HG02642 (cell line): Measurements from ENCODE around the gene MAP3K1.
"Not testable (repeated sequence)": the region's sequence is repeated elsewhere in the genome, so short reads cannot be mapped to it uniquely, and the experiment has no call there.

Experiments
- ATAC-seq: cut with Tn5 transposase; IDR thresholded peaks from one replicate; pipeline ENCODE4 v1.9.1; 2021; ENCODE audit warnings: mild to moderate bottlenecking; ENCODE audit not compliant: unreplicated experiment, poor library complexity

MAP3K1 gene

GRCh38 chr5:56814963-56815657, at the start of gene MAP3K1:
Gene MAP3K1 (plus strand): TSS chr5:56815549. CDS start chr5:56815574, 25 bp downstream.
- ATAC-seq = peak; percentile 69

GRCh38 chr5:56766926-56767325, 48.4 kb upstream of the MAP3K1 start:
- no peak for ATAC-seq

- no peak for ATAC-seq
Measured at GRCh38 chr5:56769875-56770604, 45.3 kb upstream of the MAP3K1 start.

- ATAC-seq = no peak
Measured at GRCh38 chr5:56772767-56773166, 42.6 kb upstream of the MAP3K1 start.

- ATAC-seq = no peak
Measured at GRCh38 chr5:56774957-56775356, 40.4 kb upstream of the MAP3K1 start.

- not testable (repeated sequence) for ATAC-seq
Measured at GRCh38 chr5:56776212-56776846, 39.0 kb upstream of the MAP3K1 start.

- no peak for ATAC-seq
Measured at GRCh38 chr5:56783261-56783660, 32.1 kb upstream of the MAP3K1 start.

- no peak for ATAC-seq
Measured at GRCh38 chr5:56786346-56786745, 29.0 kb upstream of the MAP3K1 start.

GRCh38 chr5:56791396-56791795, 24.0 kb upstream of the MAP3K1 start:
- ATAC-seq = peak; percentile 83

- no peak for ATAC-seq
Measured at GRCh38 chr5:56798521-56798920, 16.8 kb upstream of the MAP3K1 start.

- no peak for ATAC-seq
Measured at GRCh38 chr5:56800186-56800585, 15.2 kb upstream of the MAP3K1 start.

- no peak for ATAC-seq
Measured at GRCh38 chr5:56801256-56801655, 14.1 kb upstream of the MAP3K1 start.

GRCh38 chr5:56802205-56802604, 13.1 kb upstream of the MAP3K1 start:
- no peak for ATAC-seq

- ATAC-seq = no peak
Measured at GRCh38 chr5:56803025-56803424, 12.3 kb upstream of the MAP3K1 start.

- ATAC-seq = no peak
Measured at GRCh38 chr5:56803894-56804293, 11.5 kb upstream of the MAP3K1 start.

GRCh38 chr5:56807679-56808078, 7.7 kb upstream of the MAP3K1 start:
- ATAC-seq = no peak

GRCh38 chr5:56808211-56808610, 7.1 kb upstream of the MAP3K1 start:
- no peak for ATAC-seq

- no peak for ATAC-seq
Measured at GRCh38 chr5:56810826-56811225, 4.5 kb upstream of the MAP3K1 start.

- no peak for ATAC-seq
Measured at GRCh38 chr5:56812110-56812509, 3.2 kb upstream of the MAP3K1 start.

- ATAC-seq = no peak
Measured at GRCh38 chr5:56813302-56813701, 2.0 kb upstream of the MAP3K1 start.

- no peak for ATAC-seq
Measured at GRCh38 chr5:56814361-56814962, 887 bp upstream of the MAP3K1 start.
